Prostate gland (tissue), 2 donors: ENCODE data around the gene SYNE1. TPM values are rescaled to one million over a fixed set of nuclear protein-coding genes. Genes with fewer than 3 reads are reported as not detected.
A peak's percentile ranks its signal among the peaks of the same experiment; 100 is the strongest.

Experiments
- DNase-seq: peaks from one replicate; pipeline ENCODE4 v3.0.0-alpha.2; 2019; ENCODE audit warnings: low spot score
- H3K27ac ChIP-seq, 2 donors: fragments of 200-600 bp; sonication (generic); 2 replicates each; pipeline ENCODE4 v1.5.1; 2017 to 2019
- H3K27me3 ChIP-seq: fragments of 200-600 bp; sonication (generic); replicated peaks from 2 replicates; pipeline ENCODE4 v1.5.1; 2019; ENCODE audit not compliant: insufficient read depth
- H3K36me3 ChIP-seq, 2 donors: fragments of 200-600 bp; sonication (generic); 1 replicate in 1 of 2; 2 replicates in 1 of 2; pipeline versions ENCODE4 v1.5.1 to v1.8.1; 2017 to 2019
- H3K4me1 ChIP-seq: fragments of 200-600 bp; sonication (generic); replicated peaks from 2 replicates; pipeline ENCODE4 v1.5.1; 2019
- H3K4me3 ChIP-seq, 2 donors: fragments of 200-600 bp; sonication (generic); 2 replicates each; pipeline ENCODE4 v1.5.1; 2017 to 2019
- H3K9me3 ChIP-seq: fragments of 200-600 bp; sonication (generic); 2 replicates; pipeline ENCODE4 v1.5.1; 2017
- POLR2A ChIP-seq: fragments of 450-650 bp; IDR thresholded peaks from one replicate; pipeline ENCODE4 v1.6.1; 2016; ENCODE audit warnings: antibody characterized with exemption, mild to moderate bottlenecking
- POLR2AphosphoS5 ChIP-seq: sonication (generic); formaldehyde crosslinking; IDR thresholded peaks from one replicate; pipeline ENCODE4 v1.6.1; 2017; ENCODE audit warnings: antibody characterized with exemption
- WGBS: methylation state at CpG from one replicate; pipeline ENCODE4 v1.1.5; 2018; 5-methylcytosine and 5-hydroxymethylcytosine counted together
- intact Hi-C: fragments of 100-400 bp; cut with DNase I; formaldehyde crosslinking; loops from one replicate; pipeline ENCODE4 v1.14.2; 2022
- total RNA-seq, 2 donors: library from RNA; depleted of rRNA; stranded (reverse); fragments of >200 nt; gene quantifications; one replicate each; pipeline ENCODE4 v1.1.0, GENCODE V29; 2016
- TF ChIP-seq, protein P1 (sequence below), 4 experiments: fragments of 200-600 bp in 2 of 4; fragments of 450-650 bp in 2 of 4; sonication (generic) in 2 of 4; IDR thresholded peaks; 1 replicate in 3 of 4; 2 replicates in 1 of 4; pipeline ENCODE4 v1.5.1; 2016 to 2019; ENCODE audit warnings: antibody characterized with exemption in 4 of 4, mild to moderate bottlenecking in 2 of 4, moderate library complexity in 2 of 4

The SYNE1 gene
- total RNA-seq, 2 donors from 2014 or later: 36.5 to 154 TPM

DNA sequence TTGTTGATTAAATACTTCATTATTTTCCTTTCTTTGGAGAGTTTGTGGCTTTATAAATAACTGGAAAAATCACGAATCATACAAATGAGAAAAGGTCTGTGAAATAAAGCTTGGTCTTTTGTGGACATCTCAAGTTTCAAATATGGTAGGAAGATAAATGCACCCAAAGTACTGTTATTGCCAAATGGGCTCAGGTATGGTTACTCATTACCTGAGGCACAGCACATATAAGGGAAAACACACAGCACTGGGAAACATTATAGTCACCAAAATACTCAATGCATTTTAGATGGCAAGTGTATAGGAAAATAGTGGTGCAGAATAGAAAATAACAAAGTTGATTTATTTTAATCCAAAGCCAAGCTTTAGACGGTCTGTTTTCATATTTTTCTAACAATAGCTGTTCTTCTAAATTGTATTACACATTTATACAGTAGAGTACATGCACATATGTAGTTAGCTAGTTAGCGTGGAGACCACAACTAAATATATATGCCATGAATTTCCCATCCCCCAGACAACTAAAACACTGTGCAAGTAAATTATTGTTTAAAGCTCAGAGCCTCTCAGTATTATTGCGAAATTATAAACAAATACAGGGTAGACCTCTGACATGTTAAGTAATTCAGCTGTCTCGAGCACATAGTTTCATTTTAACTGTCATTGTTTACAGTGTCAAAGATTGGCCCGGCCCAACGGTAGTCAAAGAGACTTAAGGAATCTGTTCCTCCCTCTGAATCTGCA lies 336.0 kb downstream of the SYNE1 start:
- Histone ChIP-seq H3K4me3 (peak overlapping the region; percentile 36 to 42), H3K9me3 (no peaks in the 10 kb centered on the region), H3K27ac (peak overlapping the region; percentile 60 to 72), H3K27me3 (no peaks in the 10 kb centered on the region), H3K4me1 (no peaks in the 10 kb centered on the region), H3K36me3 (no peaks in the 10 kb centered on the region)
- DNase-seq: no peak
- intact Hi-C loops: no loop called here
- TF ChIP-seq POLR2A (no peak), POLR2AphosphoS5 (no peak)
- TF ChIP-seq, protein P1, sequence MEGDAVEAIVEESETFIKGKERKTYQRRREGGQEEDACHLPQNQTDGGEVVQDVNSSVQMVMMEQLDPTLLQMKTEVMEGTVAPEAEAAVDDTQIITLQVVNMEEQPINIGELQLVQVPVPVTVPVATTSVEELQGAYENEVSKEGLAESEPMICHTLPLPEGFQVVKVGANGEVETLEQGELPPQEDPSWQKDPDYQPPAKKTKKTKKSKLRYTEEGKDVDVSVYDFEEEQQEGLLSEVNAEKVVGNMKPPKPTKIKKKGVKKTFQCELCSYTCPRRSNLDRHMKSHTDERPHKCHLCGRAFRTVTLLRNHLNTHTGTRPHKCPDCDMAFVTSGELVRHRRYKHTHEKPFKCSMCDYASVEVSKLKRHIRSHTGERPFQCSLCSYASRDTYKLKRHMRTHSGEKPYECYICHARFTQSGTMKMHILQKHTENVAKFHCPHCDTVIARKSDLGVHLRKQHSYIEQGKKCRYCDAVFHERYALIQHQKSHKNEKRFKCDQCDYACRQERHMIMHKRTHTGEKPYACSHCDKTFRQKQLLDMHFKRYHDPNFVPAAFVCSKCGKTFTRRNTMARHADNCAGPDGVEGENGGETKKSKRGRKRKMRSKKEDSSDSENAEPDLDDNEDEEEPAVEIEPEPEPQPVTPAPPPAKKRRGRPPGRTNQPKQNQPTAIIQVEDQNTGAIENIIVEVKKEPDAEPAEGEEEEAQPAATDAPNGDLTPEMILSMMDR (IDR thresholded peaks at IDR 0.05): no peak
- 10% methylated on average over 7 of the region's 7 CpGs for WGBS

DNA sequence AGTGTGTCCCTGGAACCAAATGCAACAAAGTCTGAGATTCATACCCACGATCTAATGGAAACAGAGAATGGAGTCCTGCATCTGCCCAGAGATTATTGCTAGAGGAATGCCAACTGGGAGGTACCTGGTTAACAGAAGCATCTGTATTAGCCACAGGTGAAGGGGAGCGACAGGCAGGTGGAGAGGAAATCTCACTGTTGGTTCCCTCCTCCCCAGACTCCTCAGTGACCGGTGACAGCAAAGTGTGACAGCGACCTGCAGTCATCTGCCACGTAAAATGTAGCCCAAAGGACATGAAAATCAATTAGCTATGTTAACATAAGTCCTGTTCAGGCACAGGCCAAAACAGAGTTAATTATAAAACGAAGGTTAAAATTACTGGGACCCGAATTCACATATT lies 336.6 kb downstream of the SYNE1 start:
- intact Hi-C loops: no loop called here
- Histone ChIP-seq H3K27me3 (no peaks in the 10 kb centered on the region), H3K36me3 (no peaks in the 10 kb centered on the region), H3K27ac (no peak overlapping the region), H3K9me3 (no peaks in the 10 kb centered on the region), H3K4me3 (no peak overlapping the region), H3K4me1 (no peaks in the 10 kb centered on the region)
- 77% methylated on average over 7 of the region's 7 CpGs for WGBS
- TF ChIP-seq POLR2AphosphoS5 (no peak), POLR2A (no peak)
- TF ChIP-seq, protein P1 (IDR thresholded peaks at IDR 0.05): no peak
- DNase-seq: no peak

DNA sequence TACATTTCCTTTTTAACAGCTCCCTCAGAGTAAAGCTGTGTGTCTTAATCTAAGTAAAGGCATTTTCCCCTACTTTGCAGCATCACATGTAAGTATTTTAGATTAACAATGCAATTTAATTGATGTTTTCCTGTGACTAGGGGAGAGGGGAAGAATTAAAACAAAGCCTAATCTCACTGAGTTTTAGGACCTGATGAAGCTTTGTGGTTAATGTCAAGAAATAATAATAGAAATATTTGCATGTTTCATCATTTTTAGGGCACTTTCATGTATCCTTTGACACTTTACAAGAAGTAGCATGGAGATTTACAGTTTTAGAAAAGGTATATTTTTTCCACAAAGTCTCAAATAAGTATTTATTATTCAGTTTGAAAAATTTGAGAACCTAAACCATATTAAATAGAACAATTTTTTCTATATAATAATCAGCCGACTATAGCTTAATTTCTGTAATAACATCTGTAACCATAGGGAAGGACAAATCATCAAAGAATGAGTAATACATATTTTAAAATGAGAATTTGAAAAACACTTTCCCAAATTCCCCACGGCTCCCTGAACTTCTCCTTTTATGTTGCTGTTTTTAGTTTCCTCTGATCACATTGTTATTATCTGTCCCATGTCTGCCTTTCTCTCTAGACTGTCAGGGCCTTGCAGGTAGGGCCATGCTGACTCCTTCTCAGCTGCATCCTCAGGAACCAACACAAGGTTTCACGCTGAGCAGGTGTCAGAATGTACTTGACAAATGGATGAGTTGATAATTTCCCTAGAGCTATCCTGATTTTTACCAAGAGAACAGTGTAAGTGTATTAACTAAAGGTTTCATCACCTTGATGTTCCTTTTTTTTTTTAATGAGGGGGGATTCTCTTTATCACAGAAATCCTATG lies 338.1 kb downstream of the SYNE1 start:
- TF ChIP-seq POLR2AphosphoS5 (no peak), POLR2A (no peak)
- TF ChIP-seq, protein P1 (IDR thresholded peaks at IDR 0.05): no peak
- WGBS: 75% methylated on average over 3 of the region's 3 CpGs
- Histone ChIP-seq H3K27me3 (no peaks in the 10 kb centered on the region), H3K4me1 (no peaks in the 10 kb centered on the region), H3K27ac (no peak overlapping the region), H3K4me3 (no peak overlapping the region), H3K36me3 (no peaks in the 10 kb centered on the region), H3K9me3 (no peaks in the 10 kb centered on the region)
- intact Hi-C loops: no loop called here
- no peak for DNase-seq

DNA sequence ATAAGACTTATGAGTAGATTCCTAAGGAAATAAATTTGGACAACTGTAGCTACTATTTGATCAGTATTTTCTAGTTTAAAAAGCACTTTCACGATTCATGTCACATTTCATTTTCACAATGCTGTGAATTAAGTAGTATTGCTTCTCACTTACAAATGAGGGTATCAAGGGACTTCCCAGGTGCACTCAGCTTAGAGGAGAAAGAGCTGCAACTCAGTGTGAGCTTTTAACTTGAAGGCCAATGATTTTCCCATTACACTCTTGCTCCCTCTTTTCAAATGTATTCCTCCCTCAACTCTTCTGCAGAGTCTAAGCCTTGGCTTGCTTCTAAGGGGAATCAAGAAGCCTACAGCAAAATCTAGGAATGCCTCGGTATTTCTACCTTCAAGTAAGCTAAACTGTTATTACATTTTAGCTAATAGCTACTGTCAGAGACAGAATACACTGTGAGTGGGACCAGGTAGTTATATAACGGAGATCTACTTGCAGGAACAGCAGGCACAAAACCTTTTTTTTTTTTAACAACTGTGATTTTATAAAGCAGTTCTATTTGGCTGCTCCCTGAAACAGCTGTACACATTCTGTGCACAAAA lies 339.0 kb downstream of the SYNE1 start:
- intact Hi-C loops: no loop called here
- 75% methylated on average over 3 of the region's 3 CpGs for WGBS
- DNase-seq: no peak
- Histone ChIP-seq H3K27ac (no peak overlapping the region), H3K4me1 (no peaks in the 10 kb centered on the region), H3K27me3 (no peaks in the 10 kb centered on the region), H3K4me3 (no peak overlapping the region), H3K9me3 (no peaks in the 10 kb centered on the region), H3K36me3 (no peaks in the 10 kb centered on the region)
- TF ChIP-seq POLR2A (no peak), POLR2AphosphoS5 (no peak)
- TF ChIP-seq, protein P1 (IDR thresholded peaks at IDR 0.05): no peak
